Measurements from ENCODE around the gene TRAF3. TPM values are rescaled to one million over a fixed set of nuclear protein-coding genes. Genes with fewer than 3 reads are reported as not detected.

The TRAF3 gene
- polyA plus RNA-seq, 1 of the 3 experiments (the other 2 are of a cell fraction) = 17.9 TPM

DNA sequence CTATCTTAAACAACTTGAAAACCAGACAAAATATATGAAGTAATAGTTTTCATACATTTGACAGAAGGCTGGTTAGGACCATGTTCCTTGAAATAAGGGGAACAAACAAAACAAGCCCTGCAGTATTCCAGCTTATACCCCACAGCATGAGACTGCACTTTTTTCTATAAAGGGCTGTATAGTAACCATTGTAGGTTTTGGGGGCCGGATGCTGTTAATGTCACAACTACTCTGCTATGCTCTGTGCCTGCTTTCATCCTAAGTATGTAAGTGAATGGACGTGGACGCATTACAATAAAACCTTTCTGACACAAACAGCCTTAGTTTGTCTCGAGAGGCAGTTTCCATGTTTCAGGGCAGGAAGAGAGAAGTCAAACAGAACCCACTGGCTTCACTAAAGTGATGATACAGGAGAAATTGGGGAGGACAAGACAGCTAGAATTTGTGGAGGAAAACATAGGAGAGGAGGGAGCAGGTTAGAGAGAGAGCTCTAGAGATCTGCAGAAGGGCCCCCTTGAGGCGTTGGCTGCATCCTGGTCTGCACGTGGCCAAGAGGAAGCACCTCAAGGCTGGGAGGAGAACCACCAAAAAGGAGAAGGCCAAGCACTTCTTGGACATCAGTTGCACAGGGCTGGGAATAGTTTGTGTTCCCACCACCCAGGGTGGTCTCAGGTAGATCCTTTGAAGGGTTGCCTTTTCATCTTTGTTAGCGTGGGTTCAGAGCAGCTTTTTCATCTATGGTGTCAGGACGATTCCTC lies 63.7 kb downstream of the TRAF3 start (continued):
- TF ChIP-seq, protein P1, sequence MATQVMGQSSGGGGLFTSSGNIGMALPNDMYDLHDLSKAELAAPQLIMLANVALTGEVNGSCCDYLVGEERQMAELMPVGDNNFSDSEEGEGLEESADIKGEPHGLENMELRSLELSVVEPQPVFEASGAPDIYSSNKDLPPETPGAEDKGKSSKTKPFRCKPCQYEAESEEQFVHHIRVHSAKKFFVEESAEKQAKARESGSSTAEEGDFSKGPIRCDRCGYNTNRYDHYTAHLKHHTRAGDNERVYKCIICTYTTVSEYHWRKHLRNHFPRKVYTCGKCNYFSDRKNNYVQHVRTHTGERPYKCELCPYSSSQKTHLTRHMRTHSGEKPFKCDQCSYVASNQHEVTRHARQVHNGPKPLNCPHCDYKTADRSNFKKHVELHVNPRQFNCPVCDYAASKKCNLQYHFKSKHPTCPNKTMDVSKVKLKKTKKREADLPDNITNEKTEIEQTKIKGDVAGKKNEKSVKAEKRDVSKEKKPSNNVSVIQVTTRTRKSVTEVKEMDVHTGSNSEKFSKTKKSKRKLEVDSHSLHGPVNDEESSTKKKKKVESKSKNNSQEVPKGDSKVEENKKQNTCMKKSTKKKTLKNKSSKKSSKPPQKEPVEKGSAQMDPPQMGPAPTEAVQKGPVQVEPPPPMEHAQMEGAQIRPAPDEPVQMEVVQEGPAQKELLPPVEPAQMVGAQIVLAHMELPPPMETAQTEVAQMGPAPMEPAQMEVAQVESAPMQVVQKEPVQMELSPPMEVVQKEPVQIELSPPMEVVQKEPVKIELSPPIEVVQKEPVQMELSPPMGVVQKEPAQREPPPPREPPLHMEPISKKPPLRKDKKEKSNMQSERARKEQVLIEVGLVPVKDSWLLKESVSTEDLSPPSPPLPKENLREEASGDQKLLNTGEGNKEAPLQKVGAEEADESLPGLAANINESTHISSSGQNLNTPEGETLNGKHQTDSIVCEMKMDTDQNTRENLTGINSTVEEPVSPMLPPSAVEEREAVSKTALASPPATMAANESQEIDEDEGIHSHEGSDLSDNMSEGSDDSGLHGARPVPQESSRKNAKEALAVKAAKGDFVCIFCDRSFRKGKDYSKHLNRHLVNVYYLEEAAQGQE (IDR thresholded peaks at IDR 0.05; ENCODE audit: low read depth, low read length) = no peak
- no peak for TF ChIP-seq CHD2 (IDR thresholded peaks at IDR 0.05; ENCODE audit: low read length, partially characterized antibody)
- no peak for TF ChIP-seq GABPA (IDR thresholded peaks at IDR 0.05; ENCODE audit: low read depth)
- TF ChIP-seq EZH2phosphoT487 (IDR thresholded peaks at IDR 0.05; ENCODE audit: borderline replicate concordance, low read depth) = no peak
- TF ChIP-seq RXRA (IDR thresholded peaks at IDR 0.05; ENCODE audit: borderline replicate concordance, low read depth) = no peak
- TF ChIP-seq, protein P2, sequence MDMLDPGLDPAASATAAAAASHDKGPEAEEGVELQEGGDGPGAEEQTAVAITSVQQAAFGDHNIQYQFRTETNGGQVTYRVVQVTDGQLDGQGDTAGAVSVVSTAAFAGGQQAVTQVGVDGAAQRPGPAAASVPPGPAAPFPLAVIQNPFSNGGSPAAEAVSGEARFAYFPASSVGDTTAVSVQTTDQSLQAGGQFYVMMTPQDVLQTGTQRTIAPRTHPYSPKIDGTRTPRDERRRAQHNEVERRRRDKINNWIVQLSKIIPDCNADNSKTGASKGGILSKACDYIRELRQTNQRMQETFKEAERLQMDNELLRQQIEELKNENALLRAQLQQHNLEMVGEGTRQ (IDR thresholded peaks at IDR 0.05; ENCODE audit: borderline replicate concordance, low read depth, low read length) = no peak

DNA sequence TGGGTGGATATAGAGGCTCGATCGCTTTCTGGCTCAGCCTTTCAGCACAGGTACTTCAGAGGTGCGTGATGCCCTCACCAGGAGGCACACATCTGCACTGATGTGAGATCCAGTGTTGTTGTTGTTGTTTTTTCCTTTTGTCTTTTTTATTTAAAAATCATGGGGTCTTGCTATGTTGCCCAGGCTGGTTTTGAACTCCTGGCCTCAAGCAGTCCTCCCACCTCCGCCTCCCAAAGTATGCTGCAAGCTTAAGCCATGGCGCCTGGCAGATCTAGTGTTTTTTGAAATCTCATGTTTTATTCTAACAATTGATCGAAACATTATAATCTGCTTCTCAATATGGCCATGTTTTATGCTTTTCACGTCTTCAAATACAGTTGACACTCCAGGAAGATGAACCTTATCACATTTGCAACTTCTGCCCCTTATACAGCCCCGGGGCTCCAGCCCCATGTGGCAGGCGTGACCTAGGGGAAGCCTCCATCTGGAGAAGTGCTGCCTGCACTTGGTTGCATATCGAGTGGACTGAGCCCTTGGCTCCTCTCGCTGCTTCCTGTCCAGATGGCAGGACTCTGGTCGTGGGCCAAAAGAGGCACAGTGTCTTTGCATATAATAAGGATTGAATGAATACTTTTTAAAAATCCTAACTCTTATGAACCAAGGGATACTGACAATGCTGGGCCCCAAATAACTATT lies 71.7 kb downstream of the TRAF3 start:
- Histone ChIP-seq H3K4me3 (ENCODE audit: low read depth in 2 of 2, low read length in 1 of 2) (peak overlapping the region in 1 of 2 experiments; percentile 22; a peak in 2 of 4 replicates), H4K20me1 (ENCODE audit: insufficient read depth) (0 out of 2 replicates have a peak, but pooled peaks cover 10% of the 10 kb centered on the region), H3K27me3 (ENCODE audit: insufficient read depth) (no peaks in the 10 kb centered on the region), H3K4me2 (peak overlapping the region; percentile 66), H3K9me3 (no peaks in the 10 kb centered on the region), H3K36me3 (replicated peaks in 1 of 2; ENCODE audit: control insufficient read depth in 1 of 2, insufficient read depth in 2 of 2, low read length in 1 of 2) (peaks cover 0 to 7% of the 10 kb centered on the region in 2 experiments), H3K79me2 (ENCODE audit: insufficient read depth) (peaks cover 23% of the 10 kb centered on the region), H3K4me1 (ENCODE audit: control insufficient read depth in 1 of 2, insufficient read depth in 2 of 2, low read depth in 1 of 2, low read length in 1 of 2) (peaks cover 7 to 19% of the 10 kb centered on the region in 2 experiments; a peak in 3 of 4 replicates), H3K9me2 (no peaks in the 10 kb centered on the region), H2AFZ (ENCODE audit: low read depth) (no peak overlapping the region), H3K9ac (no peak overlapping the region; the same call in 1 of the 2 replicates), H3F3A (replicated peaks; ENCODE audit: insufficient read depth) (peaks cover 25% of the 10 kb centered on the region), H3K27ac (ENCODE audit: low read depth in 2 of 2, low read length in 1 of 2) (peak overlapping the region; percentile 52 to 95)
- POLR2A ChIA-PET = no interaction called here
- WGBS (ENCODE audit: low lambda C conversion rate) = 52% methylated on average over 12 of the region's 12 CpGs
- peak; percentile 83 for DNase-seq
- CTCF ChIA-PET = interaction anchor here (1.1 to 1.3 kb wide), 2 partner anchors 9 to 39 kb away, joined by 3 to 4 read pairs; no protein-coding TSS in a partner anchor
- TF ChIP-seq TCF12 (IDR thresholded peaks at IDR 0.05) (peak; percentile 77), GABPA (IDR thresholded peaks at IDR 0.05; ENCODE audit: low read depth) (no peak), GATA2 (CRISPR knock-in tag; IDR thresholded peaks at IDR 0.05) (0 out of 2 replicates have a peak, but pooled peaks have one; percentile 20), EP300 (IDR thresholded peaks at IDR 0.05; ENCODE audit: borderline replicate concordance in 1 of 2, low read depth in 1 of 2, low read length in 1 of 2) (peak in 1 of 2 experiments; percentile 54; a peak in 2 of 4 replicates), MXI1 (IDR thresholded peaks at IDR 0.05; ENCODE audit: low read depth, low read length) (peak; percentile 25; the same call in 1 of the 2 replicates), SMC3 (IDR thresholded peaks at IDR 0.05; ENCODE audit: low read depth, low read length) (no peak), YY1 (IDR thresholded peaks at IDR 0.05; ENCODE audit: low read depth) (no peak), RCOR1 (IDR thresholded peaks at IDR 0.05; ENCODE audit: low read length) (peak; percentile 25; the same call in 1 of the 2 replicates), JUND (IDR thresholded peaks at IDR 0.05) (no peak), POLR2AphosphoS5 (IDR thresholded peaks at IDR 0.05; ENCODE audit: low read depth, low read length) (no peak), FOXJ3 (CRISPR knock-in tag; IDR thresholded peaks at IDR 0.05) (no peak), RXRA (IDR thresholded peaks at IDR 0.05; ENCODE audit: borderline replicate concordance, low read depth) (no peak), NFIC (IDR thresholded peaks at IDR 0.05; ENCODE audit: borderline replicate concordance) (peak; percentile 64; the same call in 1 of the 2 replicates), ELF1 (IDR thresholded peaks at IDR 0.05) (no peak), CHD2 (IDR thresholded peaks at IDR 0.05; ENCODE audit: low read length, partially characterized antibody) (peak; percentile 73)
- TF ChIP-seq, protein P3, sequence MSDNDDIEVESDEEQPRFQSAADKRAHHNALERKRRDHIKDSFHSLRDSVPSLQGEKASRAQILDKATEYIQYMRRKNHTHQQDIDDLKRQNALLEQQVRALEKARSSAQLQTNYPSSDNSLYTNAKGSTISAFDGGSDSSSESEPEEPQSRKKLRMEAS (IDR thresholded peaks at IDR 0.05; ENCODE audit: low read depth) = peak; percentile 32; the same call in 1 of the 2 replicates
- TF ChIP-seq, protein P4, sequence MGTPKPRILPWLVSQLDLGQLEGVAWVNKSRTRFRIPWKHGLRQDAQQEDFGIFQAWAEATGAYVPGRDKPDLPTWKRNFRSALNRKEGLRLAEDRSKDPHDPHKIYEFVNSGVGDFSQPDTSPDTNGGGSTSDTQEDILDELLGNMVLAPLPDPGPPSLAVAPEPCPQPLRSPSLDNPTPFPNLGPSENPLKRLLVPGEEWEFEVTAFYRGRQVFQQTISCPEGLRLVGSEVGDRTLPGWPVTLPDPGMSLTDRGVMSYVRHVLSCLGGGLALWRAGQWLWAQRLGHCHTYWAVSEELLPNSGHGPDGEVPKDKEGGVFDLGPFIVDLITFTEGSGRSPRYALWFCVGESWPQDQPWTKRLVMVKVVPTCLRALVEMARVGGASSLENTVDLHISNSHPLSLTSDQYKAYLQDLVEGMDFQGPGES (IDR thresholded peaks at IDR 0.05; ENCODE audit: low read depth, low read length) = no peak
- TF ChIP-seq, protein P5, sequence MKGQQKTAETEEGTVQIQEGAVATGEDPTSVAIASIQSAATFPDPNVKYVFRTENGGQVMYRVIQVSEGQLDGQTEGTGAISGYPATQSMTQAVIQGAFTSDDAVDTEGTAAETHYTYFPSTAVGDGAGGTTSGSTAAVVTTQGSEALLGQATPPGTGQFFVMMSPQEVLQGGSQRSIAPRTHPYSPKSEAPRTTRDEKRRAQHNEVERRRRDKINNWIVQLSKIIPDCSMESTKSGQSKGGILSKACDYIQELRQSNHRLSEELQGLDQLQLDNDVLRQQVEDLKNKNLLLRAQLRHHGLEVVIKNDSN (IDR thresholded peaks at IDR 0.05; ENCODE audit: borderline replicate concordance, low read depth) = peak; percentile 35; the same call in 1 of the 2 replicates

All from SK-N-SH (cell line).